Upper lobe of right lung (tissue), 1 donor: Measurements from ENCODE around the gene URB1. TPM values are rescaled to one million over a fixed set of nuclear protein-coding genes. Genes with fewer than 3 reads are reported as not detected.
A peak's percentile ranks its signal among the peaks of the same experiment; 100 is the strongest.
"Not testable (repeated sequence)": the region's sequence is repeated elsewhere in the genome, so short reads cannot be mapped to it uniquely, and the experiment has no call there.

ENCODE experiments used
- ATAC-seq: fragments of 200-7000 bp; cut with Tn5 transposase; one replicate; pipeline ENCODE4 v1.9.1; 2020; ENCODE audit warnings: mild to moderate bottlenecking, moderate library complexity
- DNase-seq: peaks from one replicate; pipeline ENCODE4 v3.0.0-alpha.2; 2020
- H3K27ac ChIP-seq: fragments of 200-600 bp; one replicate; pipeline ENCODE4 v1.8.0; 2022
- H3K27me3 ChIP-seq: fragments of 200-600 bp; one replicate; pipeline ENCODE4 v1.8.0; 2022; ENCODE audit warnings: mild to moderate bottlenecking
- H3K36me3 ChIP-seq: fragments of 200-600 bp; one replicate; pipeline ENCODE4 v1.8.0; 2022
- H3K4me1 ChIP-seq: fragments of 200-600 bp; one replicate; pipeline ENCODE4 v1.8.0; 2022
- H3K4me3 ChIP-seq: fragments of 200-600 bp; one replicate; pipeline ENCODE4 v1.8.0; 2022; ENCODE audit warnings: mild to moderate bottlenecking
- H3K9me3 ChIP-seq: fragments of 200-600 bp; one replicate; pipeline ENCODE4 v1.8.0; 2022
- intact Hi-C: fragments of 100-400 bp; cut with DNase I; formaldehyde crosslinking; loops from one replicate; pipeline ENCODE4 v1.11.0; 2022
- long read RNA-seq: library from polyadenylated mRNA; unstranded; transcript quantifications from one replicate; pipeline ENCODE4 v2.0.0, GENCODE V29; 2021
- total RNA-seq: library from RNA; stranded (reverse); fragmentation: NEBNext Ultra II Directional; extraction: Animal tissue kit (Norgen Biotek cat#: 25700); gene quantifications from one replicate; pipeline ENCODE4 v1.2.1, GENCODE V29; 2021
- TF ChIP-seq, protein P1 (sequence below): fragments of 200-600 bp; IDR thresholded peaks from one replicate; pipeline ENCODE4 v1.8.0; 2022; ENCODE audit warnings: antibody characterized with exemption
- donor health status: DM: no; HTN: yes; CAD: no; lungs with severe emphysema.

URB1 gene
- 14.3 TPM for total RNA-seq
- long read RNA-seq, partial matches to known transcripts = 18 of 22 reads
- long read RNA-seq, other reads (novel, unspliced or antisense) = 4 of 22 reads

GRCh38 chr21:32392880-32393676 lies at the start of gene URB1:
Gene URB1, minus strand, starts transcription at chr21:32393012. Its CDS starts 102 bp downstream, at chr21:32392910.
- Histone ChIP-seq H3K27ac (peak within 1 kb of the TSS; percentile 87), H3K27me3 (no peaks in the 10 kb centered on the region), H3K4me3 (peak within 1 kb of the TSS; percentile 94), H3K4me1 (peaks cover 14% of the 10 kb centered on the region), H3K36me3 (no peaks in the 10 kb centered on the region), H3K9me3 (no peaks in the 10 kb centered on the region)
- peak; percentile 99 for ATAC-seq
- intact Hi-C loops = no loop called here
- DNase-seq = peak; percentile 98
- TF ChIP-seq, protein P1, sequence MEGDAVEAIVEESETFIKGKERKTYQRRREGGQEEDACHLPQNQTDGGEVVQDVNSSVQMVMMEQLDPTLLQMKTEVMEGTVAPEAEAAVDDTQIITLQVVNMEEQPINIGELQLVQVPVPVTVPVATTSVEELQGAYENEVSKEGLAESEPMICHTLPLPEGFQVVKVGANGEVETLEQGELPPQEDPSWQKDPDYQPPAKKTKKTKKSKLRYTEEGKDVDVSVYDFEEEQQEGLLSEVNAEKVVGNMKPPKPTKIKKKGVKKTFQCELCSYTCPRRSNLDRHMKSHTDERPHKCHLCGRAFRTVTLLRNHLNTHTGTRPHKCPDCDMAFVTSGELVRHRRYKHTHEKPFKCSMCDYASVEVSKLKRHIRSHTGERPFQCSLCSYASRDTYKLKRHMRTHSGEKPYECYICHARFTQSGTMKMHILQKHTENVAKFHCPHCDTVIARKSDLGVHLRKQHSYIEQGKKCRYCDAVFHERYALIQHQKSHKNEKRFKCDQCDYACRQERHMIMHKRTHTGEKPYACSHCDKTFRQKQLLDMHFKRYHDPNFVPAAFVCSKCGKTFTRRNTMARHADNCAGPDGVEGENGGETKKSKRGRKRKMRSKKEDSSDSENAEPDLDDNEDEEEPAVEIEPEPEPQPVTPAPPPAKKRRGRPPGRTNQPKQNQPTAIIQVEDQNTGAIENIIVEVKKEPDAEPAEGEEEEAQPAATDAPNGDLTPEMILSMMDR = no peak

DNA sequence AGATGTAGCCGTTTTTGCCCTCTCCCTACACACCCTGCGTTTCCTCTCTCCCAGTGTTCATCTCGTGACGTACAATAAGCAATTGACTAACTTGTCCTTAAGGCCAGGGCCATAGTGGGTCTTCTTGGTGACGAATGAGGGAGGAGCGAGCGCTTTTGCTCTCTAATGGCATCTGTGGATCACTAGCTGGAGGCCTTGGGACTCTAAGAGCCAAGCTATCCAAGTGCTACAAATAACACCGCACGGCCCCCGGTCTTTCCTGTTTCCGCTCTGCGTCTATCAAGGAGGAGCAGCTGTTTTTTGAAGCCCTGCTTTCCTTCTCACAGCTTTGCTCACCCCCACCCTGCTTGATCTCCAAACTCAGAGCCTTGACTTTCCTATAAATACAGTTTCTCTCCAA lies 44.9 kb upstream of the URB1 start:
- Histone ChIP-seq H3K36me3 (no peaks in the 10 kb centered on the region), H3K4me1 (peaks cover 4% of the 10 kb centered on the region), H3K9me3 (no peaks in the 10 kb centered on the region), H3K4me3 (no peak overlapping the region), H3K27ac (no peak overlapping the region), H3K27me3 (no peaks in the 10 kb centered on the region)
- DNase-seq = no peak
- TF ChIP-seq, protein P1 = no peak
- no peak for ATAC-seq
- intact Hi-C loops = no loop called here

DNA sequence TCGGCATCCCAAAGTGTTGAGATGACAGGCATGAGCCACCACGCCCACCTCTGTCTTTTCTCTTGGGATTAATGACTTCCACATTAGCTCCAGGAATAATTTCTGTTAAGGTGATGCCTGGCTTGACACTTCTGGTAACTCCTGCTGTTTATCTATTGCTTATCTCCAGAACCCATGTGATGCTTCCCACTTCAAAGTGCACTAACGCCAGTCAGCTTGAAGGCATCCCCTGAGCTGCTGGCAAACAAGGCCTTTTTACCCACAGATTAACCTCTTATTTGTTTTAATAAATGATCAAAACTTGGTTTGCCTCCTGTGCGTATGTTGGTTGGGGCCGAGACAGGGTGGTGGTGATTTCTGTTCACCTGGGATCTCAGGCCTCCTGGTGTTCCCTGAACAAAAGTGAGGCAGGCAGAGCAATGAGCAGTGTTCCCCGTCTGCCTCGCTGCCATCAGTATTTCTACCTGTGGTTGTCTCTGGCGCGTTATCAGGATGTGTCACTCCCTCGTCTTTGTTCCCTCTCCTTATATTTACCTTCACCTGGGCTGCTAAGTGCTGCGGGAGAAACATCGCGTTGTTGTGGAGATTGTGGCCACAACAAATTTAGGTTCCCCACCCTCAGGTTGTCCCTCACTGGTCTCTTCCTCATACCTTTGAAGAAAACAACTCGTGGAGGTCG lies 40.3 kb upstream of the URB1 start:
- H3K4me1 ChIP-seq, H3K4me3 ChIP-seq, H3K27ac ChIP-seq, H3K36me3 ChIP-seq, intact Hi-C loops, H3K9me3 ChIP-seq, H3K27me3 ChIP-seq: not testable (repeated sequence)
- DNase-seq (peak; percentile 35), ATAC-seq (peak; percentile 47)

GRCh38 chr21:32427958-32428623 lies 35.3 kb upstream of the URB1 start:
- intact Hi-C loops = no loop called here
- Histone ChIP-seq H3K4me3 (no peak overlapping the region), H3K4me1 (no peaks in the 10 kb centered on the region), H3K9me3 (no peaks in the 10 kb centered on the region), H3K27me3 (no peaks in the 10 kb centered on the region), H3K27ac (no peak overlapping the region), H3K36me3 (peaks cover 3% of the 10 kb centered on the region)
- no peak for ATAC-seq
- TF ChIP-seq, protein P1 = no peak
- no peak for DNase-seq

DNA sequence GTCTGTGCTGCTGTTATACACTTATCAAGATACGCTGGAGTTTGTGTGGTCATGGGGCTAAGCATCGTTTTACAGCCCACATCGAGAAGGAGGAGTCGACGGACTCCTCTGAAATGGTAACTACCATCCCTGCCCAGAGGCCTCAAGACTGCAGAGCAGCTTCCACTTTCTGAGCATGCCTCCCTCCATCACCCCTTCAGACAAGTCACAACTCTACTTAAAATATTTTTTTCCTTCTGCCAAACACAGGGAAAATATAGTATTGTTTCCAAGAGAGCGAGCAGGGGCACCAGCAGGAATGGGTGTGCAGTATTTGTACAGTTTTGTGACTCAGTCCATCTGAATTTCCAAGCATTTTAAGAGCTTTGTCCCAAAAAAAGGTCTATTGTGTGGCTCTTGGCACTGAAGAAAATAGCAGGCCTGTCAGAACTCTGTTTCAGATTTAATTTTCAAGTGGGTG lies 33.8 kb upstream of the URB1 start:
- peaks cover 5% of the 10 kb centered on the region for H3K9me3 ChIP-seq
- H3K4me3 ChIP-seq = no peak overlapping the region
- DNase-seq = peak; percentile 20
- no peaks in the 10 kb centered on the region for H3K4me1 ChIP-seq
- no peaks in the 10 kb centered on the region for H3K27me3 ChIP-seq
- H3K27ac ChIP-seq = no peak overlapping the region
- peaks cover 3% of the 10 kb centered on the region for H3K36me3 ChIP-seq
- ATAC-seq = no peak
- intact Hi-C loops = no loop called here
- TF ChIP-seq, protein P1 = no peak
